H1 (cell line): ENCODE measurements around the gene CHRNG. TPM values are rescaled to one million over a fixed set of nuclear protein-coding genes. Genes with fewer than 3 reads are reported as not detected.

Source experiments
- CTCF ChIA-PET: fragments of 300-600 bp; sonication (Branson Sonifier 250); formaldehyde crosslinking; loops from one replicate; lab custom pipeline; 2021; ENCODE audit not compliant: partially characterized antibody; lab: Charles Lee
- POLR2A ChIA-PET: fragments of 300-600 bp; sonication (Branson Sonifier 250); formaldehyde crosslinking; loops from one replicate; lab custom pipeline; 2021; ENCODE audit warnings: inconsistent platforms; ENCODE audit not compliant: partially characterized antibody; lab: Charles Lee
- DNase-seq, 2 experiments: peaks; one replicate each; pipeline versions ENCODE4 v3.0.0 to v3.0.0-alpha.2; 2010 to 2022; ENCODE audit warnings: low spot score in 2 of 2, low read depth in 1 of 2, mixed read lengths in 1 of 2
- FAIRE-seq: peaks from 2 replicates; lab custom pipeline; 2011; peaks lifted over from hg19 to GRCh38; lab: Jason Lieb, UNC
- H2AFZ ChIP-seq: 2 replicates; pipeline ENCODE4 v1.8.1; 2012; ENCODE audit warnings: low read length, inconsistent platforms
- H2AK5ac ChIP-seq: 2 replicates; pipeline ENCODE4 v1.6.1; 2013; ENCODE audit warnings: low read depth, low read length
- H2BK120ac ChIP-seq: replicated peaks from 2 replicates; pipeline ENCODE3; 2013; ENCODE audit warnings: low read depth, low read length, inconsistent platforms
- H2BK12ac ChIP-seq: 2 replicates; pipeline ENCODE4 v1.6.1; 2013; ENCODE audit warnings: low read depth, low read length
- H2BK15ac ChIP-seq: 2 replicates; pipeline ENCODE4 v1.6.1; 2013; ENCODE audit warnings: low read length
- H2BK20ac ChIP-seq: 2 replicates; pipeline ENCODE4 v1.6.1; 2013; ENCODE audit warnings: low read length
- H2BK5ac ChIP-seq: 2 replicates; pipeline ENCODE4 v1.6.1; 2013; ENCODE audit warnings: low read depth, low read length
- H3K14ac ChIP-seq: 2 replicates; pipeline ENCODE4 v1.6.1; 2013; ENCODE audit warnings: inconsistent platforms; ENCODE audit not compliant: insufficient read length
- H3K18ac ChIP-seq: 2 replicates; pipeline ENCODE4 v1.6.1; 2013; ENCODE audit warnings: low read length; ENCODE audit errors: extremely low read depth
- H3K23ac ChIP-seq: 2 replicates; pipeline ENCODE4 v1.6.1; 2013; ENCODE audit warnings: inconsistent platforms; ENCODE audit not compliant: insufficient read length
- H3K23me2 ChIP-seq: 2 replicates; pipeline ENCODE4 v1.6.1; 2013; ENCODE audit warnings: low read depth, low read length
- H3K27ac ChIP-seq: 2 replicates; pipeline ENCODE4 v1.6.1; 2011; ENCODE audit warnings: low read depth, low read length, inconsistent platforms
- H3K27me3 ChIP-seq, 4 experiments: replicated peaks in 1 of 4; 1 replicate in 1 of 4; 2 replicates in 3 of 4; pipeline versions ENCODE4 v1.6.1 to v1.8.1; 2011 to 2013; ENCODE audit warnings: low read length in 3 of 4, mild to moderate bottlenecking in 3 of 4, inconsistent platforms in 2 of 4, mixed read lengths in 2 of 4, moderate library complexity in 1 of 4; ENCODE audit not compliant: control insufficient read depth in 3 of 4, insufficient read depth in 3 of 4; ENCODE audit errors: extremely low read depth in 1 of 4
- H3K36me3 ChIP-seq, 4 experiments: 2 replicates each; pipeline versions ENCODE4 v1.6.1 to v1.8.1; 2011 to 2013; ENCODE audit warnings: mild to moderate bottlenecking in 4 of 4, low read length in 3 of 4, moderate library complexity in 2 of 4, control low read depth in 1 of 4, inconsistent platforms in 1 of 4; ENCODE audit not compliant: insufficient read depth in 4 of 4, control insufficient read depth in 2 of 4
- H3K4ac ChIP-seq: replicated peaks from 2 replicates; pipeline ENCODE3; 2013; ENCODE audit warnings: low read length, low read depth, mixed read lengths, inconsistent platforms; ENCODE audit not compliant: insufficient read length
- H3K4me1 ChIP-seq, 4 experiments: replicated peaks in 1 of 4; 1 replicate in 1 of 4; 2 replicates in 3 of 4; pipeline versions ENCODE4 v1.6.1 to v1.8.1; 2011 to 2013; ENCODE audit warnings: low read length in 3 of 4, inconsistent platforms in 2 of 4, mixed read lengths in 1 of 4; ENCODE audit not compliant: insufficient read depth in 4 of 4, control insufficient read depth in 3 of 4
- H3K4me2 ChIP-seq, 2 experiments: 2 replicates each; pipeline versions ENCODE4 v1.6.1 to v1.8.1; 2011 to 2013; ENCODE audit warnings: low read depth in 2 of 2, low read length in 2 of 2, control low read depth in 1 of 2, inconsistent platforms in 1 of 2, mild to moderate bottlenecking in 1 of 2; ENCODE audit not compliant: insufficient read depth in 1 of 2
- H3K4me3 ChIP-seq, 4 experiments: fragments of 200-600, 300-600 bp in 1 of 4; sonication (generic), shearing (Covaris generic), sonication (Bioruptor Twin) in 1 of 4; 2 replicates each; pipeline versions ENCODE4 v1.5.1 to v1.8.1; 2011 to 2016; ENCODE audit warnings: low read length in 4 of 4, low read depth in 3 of 4, control low read depth in 2 of 4, inconsistent platforms in 2 of 4, mild to moderate bottlenecking in 2 of 4, mixed read lengths in 1 of 4, moderate library complexity in 1 of 4; ENCODE audit not compliant: insufficient read depth in 2 of 4; ENCODE audit errors: extremely low read depth in 1 of 4
- H3K56ac ChIP-seq: replicated peaks from 2 replicates; pipeline ENCODE3; 2013; ENCODE audit warnings: low read depth, mild to moderate bottlenecking, mixed read lengths, low read length, inconsistent platforms; ENCODE audit not compliant: insufficient read length
- H3K79me1 ChIP-seq: 2 replicates; pipeline ENCODE4 v1.6.1; 2013; ENCODE audit warnings: low read depth, low read length, control low read depth
- H3K79me2 ChIP-seq, 2 experiments: 2 replicates each; pipeline versions ENCODE4 v1.6.1 to v1.8.1; 2012 to 2013; ENCODE audit warnings: low read length in 2 of 2, mild to moderate bottlenecking in 2 of 2, inconsistent platforms in 1 of 2; ENCODE audit not compliant: insufficient read depth in 2 of 2, control insufficient read depth in 1 of 2
- H3K9ac ChIP-seq, 4 experiments: replicated peaks in 1 of 4; 1 replicate in 1 of 4; 2 replicates in 3 of 4; pipeline versions ENCODE4 v1.6.1 to v1.8.1; 2011 to 2013; ENCODE audit warnings: low read depth in 3 of 4, low read length in 3 of 4, control low read depth in 2 of 4, mild to moderate bottlenecking in 2 of 4, moderate library complexity in 2 of 4, inconsistent platforms in 1 of 4; ENCODE audit errors: extremely low read depth in 1 of 4
- H3K9me3 ChIP-seq, 2 experiments: 2 replicates each; pipeline versions ENCODE4 v1.6.1 to v1.8.1; 2012 to 2013; ENCODE audit warnings: mild to moderate bottlenecking in 2 of 2, moderate library complexity in 2 of 2, control low read depth in 1 of 2, inconsistent platforms in 1 of 2, low read depth in 1 of 2, low read length in 1 of 2, mixed read lengths in 1 of 2; ENCODE audit not compliant: insufficient read depth in 2 of 2
- H4K20me1 ChIP-seq, 2 experiments: replicated peaks in 1 of 2; 2 replicates each; pipeline versions ENCODE3 to v1.8.1; 2011 to 2013; ENCODE audit warnings: inconsistent platforms in 2 of 2, low read length in 2 of 2, mild to moderate bottlenecking in 1 of 2; ENCODE audit not compliant: insufficient read depth in 2 of 2, control insufficient read depth in 1 of 2
- H4K5ac ChIP-seq: 2 replicates; pipeline ENCODE4 v1.6.1; 2013; ENCODE audit warnings: low read length, low read depth, mixed read lengths, inconsistent platforms; ENCODE audit not compliant: insufficient read length
- H4K8ac ChIP-seq: 2 replicates; pipeline ENCODE4 v1.8.0; 2013; ENCODE audit warnings: mild to moderate bottlenecking, moderate library complexity, low read length, inconsistent platforms; ENCODE audit not compliant: insufficient read depth; ENCODE audit errors: extremely low read depth
- H4K91ac ChIP-seq: replicated peaks from 2 replicates; pipeline ENCODE3; 2013; ENCODE audit warnings: low read length, mixed read lengths, inconsistent platforms; ENCODE audit not compliant: insufficient read length
- RNF2 ChIP-seq: fragments of 200-900, 300-1000 bp; sonication (generic); IDR thresholded peaks from 2 replicates; pipeline ENCODE4 v1.7.1; 2016; ENCODE audit warnings: borderline replicate concordance, low read depth, mild to moderate bottlenecking, antibody characterized with exemption, low read length; ENCODE audit not compliant: poor library complexity, severe bottlenecking; ENCODE audit errors: missing control alignments
- WGBS, 2 experiments: shearing (Covaris generic) in 1 of 2; methylation state at CpG; one replicate each; pipeline versions ENCODE4 v1.1.6 to v1.1.7; 2013 to 2015; ENCODE audit warnings: low lambda C conversion rate in 2 of 2, mixed read lengths in 2 of 2, inconsistent platforms in 1 of 2, low coverage in 1 of 2, missing lambda C conversion rate in 1 of 2; ENCODE audit not compliant: insufficient replicate concordance in 2 of 2, insufficient coverage in 1 of 2, insufficient read length in 1 of 2; ENCODE audit errors: extremely low coverage in 1 of 2, missing lambda C conversion rate in 1 of 2; 5-methylcytosine and 5-hydroxymethylcytosine counted together
- polyA plus RNA-seq, 7 experiments: library from polyadenylated mRNA; depleted of rRNA in 3 of 7; stranded (reverse) in 5 of 7; unstranded in 2 of 7; fragments of >200 nt in 5 of 7; fragments of 200-250 nt in 2 of 7; gene quantifications; 1 replicate in 5 of 7; 2 replicates in 1 of 7; 4 replicates in 1 of 7; pipeline versions ENCODE4 v1.2.1 to v1.2.3, GENCODE V29; 2011 to 2013; ENCODE audit warnings: missing spikeins in 2 of 7, mixed read lengths in 2 of 7
- total RNA-seq: library from RNA; stranded (reverse); fragmentation: NEBNext Ultra II Directional; extraction: Animal tissue kit (Norgen Biotek cat#: 25700); gene quantifications from 2 replicates; pipeline ENCODE4 v1.2.1, GENCODE V29; 2021

Gene CHRNG
- total and polyA plus RNA-seq, 2 of the 8 experiments (the other 6 are each of a cell fraction or from before 2014, with no cell fraction given), result 0.05 TPM; not detected in 1

DNA sequence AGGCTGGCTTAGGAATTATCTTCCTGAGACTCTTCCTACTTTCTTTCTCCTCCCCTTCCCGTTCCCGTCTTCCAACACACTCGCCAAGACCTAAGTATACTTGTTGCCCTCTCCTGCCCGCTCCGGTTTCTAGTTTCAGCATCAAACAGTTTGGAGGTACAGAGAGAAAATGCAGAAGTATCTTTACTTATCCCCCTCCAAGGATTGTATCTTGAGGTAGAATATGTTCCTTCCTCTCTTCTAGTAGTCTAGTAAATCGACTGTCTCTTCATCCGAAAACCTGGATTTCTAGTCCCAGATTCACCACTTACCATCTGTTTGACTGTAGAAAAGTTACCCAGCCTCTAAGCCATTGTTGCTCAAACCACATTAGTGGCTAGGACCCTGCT, 11.8 kb downstream of the CHRNG start:
- H3K4ac ChIP-seq, result no peak overlapping the region
- no peak overlapping the region for H2BK120ac ChIP-seq
- H3K14ac ChIP-seq, result no peak overlapping the region
- H2AFZ ChIP-seq, result no peak overlapping the region
- peaks cover 20% of the 10 kb centered on the region for H3K79me1 ChIP-seq
- H3K4me1 ChIP-seq, result peaks cover 0 to 6% (median 5%) of the 10 kb centered on the region in 4 experiments; a peak in 6 of 7 replicates
- H4K5ac ChIP-seq, result no peak overlapping the region
- peak overlapping the region; percentile 88 for H3K27ac ChIP-seq
- peak overlapping the region; percentile 97; the same call in 1 of the 2 replicates for H4K8ac ChIP-seq
- H4K20me1 ChIP-seq, result peaks cover 12 to 14% of the 10 kb centered on the region in 2 experiments
- WGBS, 2 experiments, result 30% methylated on average over 7 of the region's 7 CpGs; no CpG with 5 or more reads in 1 of the 2 experiments
- peaks cover 16 to 72% of the 10 kb centered on the region in 2 experiments for H3K79me2 ChIP-seq
- no peak overlapping the region for H2AK5ac ChIP-seq
- no peak overlapping the region for H2BK12ac ChIP-seq
- H2BK20ac ChIP-seq, result no peak overlapping the region
- H3K4me3 ChIP-seq, result peak overlapping the region; percentile 81 to 94 (median 90)
- peak overlapping the region; percentile 89 for H3K4me2 ChIP-seq
- CTCF ChIA-PET, result interaction anchor here (0.7 to 1.5 kb wide), 4 partner anchors 12 to 43 kb away, joined by 3 to 4 read pairs (median 4); partner anchors contain the start of gene CHRNG
- H3K9ac ChIP-seq, result peak overlapping the region; percentile 90 to 98 (median 94)
- no peak overlapping the region for H3K18ac ChIP-seq
- no peak overlapping the region for H3K56ac ChIP-seq
- H2BK5ac ChIP-seq, result peak overlapping the region; percentile 53; the same call in 1 of the 2 replicates
- POLR2A ChIA-PET, result interaction anchor here (0.7 to 2.8 kb wide), 11 partner anchors 9 to 82 kb away, joined by 3 to 24 read pairs (median 5); partner anchors contain the start of genes CHRNG, EFHD1 and PRSS56
- no peak overlapping the region for H2BK15ac ChIP-seq
- no peak for DNase-seq
- peaks cover 12% of the 10 kb centered on the region; the same call in 1 of the 2 replicates for H3K23me2 ChIP-seq
- H3K27me3 ChIP-seq, result no peaks in the 10 kb centered on the region
- H4K91ac ChIP-seq, result no peak overlapping the region
- no peak overlapping the region for H3K23ac ChIP-seq
- no peaks in the 10 kb centered on the region for H3K9me3 ChIP-seq
- no peak for FAIRE-seq
- peaks cover 0 to 13% (median 1%) of the 10 kb centered on the region in 4 experiments; a peak in 5 of 8 replicates for H3K36me3 ChIP-seq
- no peak for TF ChIP-seq RNF2
